ENCODE measurements around the gene CCNL1.

Gene CCNL1

DNA sequence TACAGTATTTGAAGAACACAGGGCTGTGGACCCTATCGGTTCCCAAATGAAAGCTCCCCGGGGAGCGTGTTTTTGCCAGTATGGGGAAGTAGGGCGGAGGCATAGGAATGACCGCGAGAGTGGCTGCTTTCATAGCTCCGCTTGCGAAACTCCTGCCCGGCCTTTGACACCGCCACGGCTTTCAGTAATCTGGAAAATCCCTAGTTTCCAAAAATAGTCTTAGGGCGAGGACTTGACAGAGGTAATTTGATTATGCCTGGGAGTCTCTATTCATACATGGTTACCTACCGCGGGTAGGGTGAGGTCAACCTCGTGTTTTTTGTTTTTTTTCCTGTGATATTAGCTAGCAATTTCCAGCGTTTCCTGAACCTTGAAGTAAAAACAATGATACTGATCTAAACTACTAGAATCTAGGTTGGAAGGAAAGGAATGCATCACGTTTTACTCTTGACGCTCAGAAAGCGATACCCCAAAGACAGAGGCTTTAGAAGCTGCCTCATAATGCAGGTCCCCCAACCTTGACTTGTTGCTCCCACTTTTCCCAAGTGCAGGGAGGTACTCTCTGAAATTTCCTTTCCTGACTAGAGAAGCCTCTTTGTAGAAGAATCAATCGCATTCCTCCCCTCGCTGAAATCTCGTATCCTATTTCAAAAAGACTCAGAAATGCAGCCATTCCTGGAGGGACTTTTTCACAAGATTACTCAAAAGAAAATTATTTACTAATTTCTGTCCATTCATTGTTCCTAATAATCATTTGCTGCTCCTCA, 894 bp upstream of the CCNL1 start:
- no peak for FAIRE-seq
- TF ChIP-seq POLR2A (IDR thresholded peaks at IDR 0.05; ENCODE audit: low read depth, low read length) (no peak), POLR2AphosphoS5 (IDR thresholded peaks at IDR 0.05; ENCODE audit: low read depth, low read length) (no peak), TAF1 (IDR thresholded peaks at IDR 0.05; ENCODE audit: borderline replicate concordance, low read depth, low read length) (peak; percentile 25; the same call in 1 of the 2 replicates)
- DNase-seq (ENCODE audit: insufficient read length), result no peak

DNA sequence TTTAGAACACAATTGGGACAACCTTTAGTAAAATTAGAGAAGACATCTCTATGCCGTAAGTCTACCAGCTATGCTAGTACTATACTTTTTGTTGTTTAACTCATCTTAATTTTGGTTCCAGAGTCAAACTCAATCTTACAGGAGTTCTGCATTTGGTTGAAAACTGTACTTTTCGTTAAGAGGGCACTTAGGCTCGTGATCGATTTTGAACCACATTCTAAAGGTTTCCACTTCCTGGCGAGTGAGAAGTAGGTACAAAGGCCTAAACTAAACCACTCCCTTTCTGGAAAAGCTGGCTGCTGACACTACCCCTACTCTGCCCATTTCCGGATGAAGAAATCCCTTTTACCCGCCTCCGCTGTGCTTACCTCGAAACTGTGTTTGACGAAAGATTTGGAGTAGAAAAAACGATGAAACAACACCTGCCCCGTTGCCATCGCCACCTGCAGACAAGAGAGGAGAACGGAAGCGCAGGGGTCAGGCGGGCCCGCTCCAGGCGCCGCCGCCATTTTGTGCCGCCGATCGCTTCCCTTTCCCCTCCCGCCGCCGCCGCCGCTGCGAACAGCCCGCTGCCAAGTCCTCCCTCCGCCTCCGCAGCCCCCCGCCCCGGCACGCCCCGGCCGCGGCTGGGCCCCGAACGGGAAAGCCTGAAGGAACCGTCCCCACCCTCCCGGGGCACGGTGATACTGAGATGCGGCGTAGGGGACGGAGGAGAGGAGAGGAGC, 748 bp downstream of the CCNL1 start:
- DNase-seq (ENCODE audit: insufficient read length) (peak; percentile 25), FAIRE-seq (peak; percentile 27)
- no peak for TF ChIP-seq POLR2AphosphoS5 (IDR thresholded peaks at IDR 0.05; ENCODE audit: low read depth, low read length)
- TF ChIP-seq TAF1 (IDR thresholded peaks at IDR 0.05; ENCODE audit: borderline replicate concordance, low read depth, low read length), result peak; percentile 68

DNA sequence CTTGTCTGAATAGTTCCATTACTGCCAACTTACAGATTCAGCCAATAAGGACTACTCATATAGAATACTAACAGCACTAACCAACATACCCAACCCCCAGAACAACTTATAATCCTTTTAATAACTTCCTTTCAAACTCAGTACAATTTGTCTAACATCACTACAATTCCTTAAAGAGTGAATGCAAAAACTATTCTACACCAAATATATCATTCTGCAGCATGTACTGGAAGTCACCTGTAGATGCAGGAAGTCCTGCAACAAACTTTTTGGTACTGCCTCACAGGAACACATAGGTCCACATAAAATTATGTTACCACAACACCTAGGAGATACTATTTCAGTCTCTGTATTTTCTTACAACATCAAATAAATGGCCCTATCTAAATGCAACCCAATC, 2.1 kb downstream of the CCNL1 start:
- FAIRE-seq, result no peak
- TF ChIP-seq TAF1 (IDR thresholded peaks at IDR 0.05; ENCODE audit: borderline replicate concordance, low read depth, low read length) (no peak), POLR2A (IDR thresholded peaks at IDR 0.05; ENCODE audit: low read depth, low read length) (no peak; the same call in 1 of the 2 replicates), POLR2AphosphoS5 (IDR thresholded peaks at IDR 0.05; ENCODE audit: low read depth, low read length) (no peak)
- DNase-seq (ENCODE audit: insufficient read length), result no peak

GRCh38 chr3:157156837-157157635, 2.9 kb downstream of the CCNL1 start:
- FAIRE-seq (no peak), DNase-seq (ENCODE audit: insufficient read length) (no peak)
- 0 out of 2 replicates have a peak, but pooled peaks have one; percentile 36 for TF ChIP-seq POLR2AphosphoS5 (IDR thresholded peaks at IDR 0.05; ENCODE audit: low read depth, low read length)
- TF ChIP-seq POLR2A (IDR thresholded peaks at IDR 0.05; ENCODE audit: low read depth, low read length), result no peak

GRCh38 chr3:157155591-157155990, 4.4 kb downstream of the CCNL1 start:
- DNase-seq (ENCODE audit: insufficient read length) (no peak), FAIRE-seq (no peak)
- TF ChIP-seq TAF1 (IDR thresholded peaks at IDR 0.05; ENCODE audit: borderline replicate concordance, low read depth, low read length) (no peak), POLR2AphosphoS5 (IDR thresholded peaks at IDR 0.05; ENCODE audit: low read depth, low read length) (no peak), POLR2A (IDR thresholded peaks at IDR 0.05; ENCODE audit: low read depth, low read length) (no peak)

- no peak for TF ChIP-seq POLR2A (IDR thresholded peaks at IDR 0.05; ENCODE audit: low read depth, low read length)
- no peak for TF ChIP-seq POLR2AphosphoS5 (IDR thresholded peaks at IDR 0.05; ENCODE audit: low read depth, low read length)
- no peak for TF ChIP-seq TAF1 (IDR thresholded peaks at IDR 0.05; ENCODE audit: borderline replicate concordance, low read depth, low read length)
- no peak for FAIRE-seq
Measured at GRCh38 chr3:157154563-157155330, 5.2 kb downstream of the CCNL1 start.

DNA sequence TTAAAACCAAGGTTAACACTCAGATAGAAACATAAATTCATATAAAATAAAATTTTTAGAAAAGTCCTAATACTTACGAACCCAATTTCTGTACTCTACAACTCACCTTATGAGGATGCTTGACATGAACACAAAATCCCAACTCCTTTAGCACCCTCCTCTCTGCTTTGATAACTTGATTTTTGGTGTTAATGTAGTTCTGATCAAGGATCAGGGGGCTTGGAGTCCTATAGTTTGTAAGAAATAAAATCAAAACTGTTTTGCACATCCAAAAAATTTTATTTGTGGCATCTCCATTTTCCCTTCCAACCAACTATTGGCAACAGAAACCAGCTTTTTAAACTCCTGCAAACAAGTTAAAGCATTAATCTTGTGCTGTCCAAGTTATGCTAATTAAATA, 7.0 kb downstream of the CCNL1 start:
- TF ChIP-seq TAF1 (IDR thresholded peaks at IDR 0.05; ENCODE audit: borderline replicate concordance, low read depth, low read length) (no peak), POLR2A (IDR thresholded peaks at IDR 0.05; ENCODE audit: low read depth, low read length) (no peak), POLR2AphosphoS5 (IDR thresholded peaks at IDR 0.05; ENCODE audit: low read depth, low read length) (no peak)
- FAIRE-seq, result no peak
- no peak for DNase-seq (ENCODE audit: insufficient read length)

More at GRCh38 chr3:157154563-157155330, 5.2 kb downstream of the CCNL1 start:
- DNase-seq (ENCODE audit: insufficient read length), result no peak

GRCh38 chr3:157152438-157152837, 7.5 kb downstream of the CCNL1 start:
- no peak for FAIRE-seq
- DNase-seq (ENCODE audit: insufficient read length), result no peak
- TF ChIP-seq POLR2AphosphoS5 (IDR thresholded peaks at IDR 0.05; ENCODE audit: low read depth, low read length) (no peak), POLR2A (IDR thresholded peaks at IDR 0.05; ENCODE audit: low read depth, low read length) (no peak), TAF1 (IDR thresholded peaks at IDR 0.05; ENCODE audit: borderline replicate concordance, low read depth, low read length) (no peak)

DNA sequence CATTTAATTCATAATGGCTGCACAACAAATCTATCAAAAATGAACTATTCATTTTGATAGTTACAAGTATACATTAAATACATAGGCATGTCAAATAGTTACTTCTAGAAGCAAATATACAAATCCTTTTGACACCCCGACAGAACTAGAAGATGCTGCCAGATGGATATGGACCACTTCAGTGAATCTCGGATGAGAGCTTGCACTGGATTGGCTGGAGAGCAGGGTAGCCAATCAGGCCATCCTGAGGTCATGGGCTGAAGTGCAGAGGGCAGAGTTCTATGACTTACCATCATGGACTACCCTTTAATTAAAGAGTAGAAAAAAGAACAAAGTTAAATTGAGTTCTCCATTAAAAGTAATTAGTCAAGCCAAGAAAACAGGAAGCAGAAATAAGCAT, 8.3 kb downstream of the CCNL1 start:
- no peak for DNase-seq (ENCODE audit: insufficient read length)
- TF ChIP-seq TAF1 (IDR thresholded peaks at IDR 0.05; ENCODE audit: borderline replicate concordance, low read depth, low read length), result no peak
- TF ChIP-seq POLR2A (IDR thresholded peaks at IDR 0.05; ENCODE audit: low read depth, low read length), result 0 out of 2 replicates have a peak, but pooled peaks have one; percentile 22
- no peak for TF ChIP-seq POLR2AphosphoS5 (IDR thresholded peaks at IDR 0.05; ENCODE audit: low read depth, low read length)
- no peak for FAIRE-seq

DNA sequence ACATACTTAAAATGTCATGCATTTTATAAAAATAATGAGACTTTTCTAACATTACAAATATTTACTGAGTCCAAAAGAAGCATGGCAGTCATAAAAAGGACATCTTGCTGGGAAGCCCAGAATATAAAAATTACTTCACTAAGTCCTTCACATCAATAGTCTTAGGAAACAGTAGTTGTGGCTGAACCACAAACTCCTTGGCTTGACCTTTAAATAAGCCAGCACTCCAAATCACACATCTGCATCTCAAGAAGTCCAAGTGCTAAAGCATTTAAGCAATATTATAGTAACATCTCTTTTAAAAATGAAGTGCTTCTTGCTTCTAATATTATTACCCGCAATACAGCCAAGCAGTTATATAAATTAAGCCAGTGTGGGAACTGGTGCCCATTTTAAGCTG, 8.8 kb downstream of the CCNL1 start:
- TF ChIP-seq TAF1 (IDR thresholded peaks at IDR 0.05; ENCODE audit: borderline replicate concordance, low read depth, low read length) (no peak), POLR2AphosphoS5 (IDR thresholded peaks at IDR 0.05; ENCODE audit: low read depth, low read length) (no peak), POLR2A (IDR thresholded peaks at IDR 0.05; ENCODE audit: low read depth, low read length) (no peak)
- DNase-seq (ENCODE audit: insufficient read length) (no peak), FAIRE-seq (no peak)
